Stimulated activated memory B cell treated with anti-CD40 and anti-IgM and Interleukin-4, amounts not matched to agents 10 μg/mL and 1 μg/mL and 100 μg/mL, for 72 hours (primary cell): ENCODE measurements around the gene IFNLR1.
"Not testable (repeated sequence)": the region's sequence is repeated elsewhere in the genome, so short reads cannot be mapped to it uniquely, and the experiment has no call there.

Experiments used
- ATAC-seq: fragments of 150-1000 bp; cut with Tn5 transposase; 2 replicates; pipeline ENCODE4 v1.10.0; 2021
- H3K27ac Mint-ChIP-seq: one replicate; pipeline ENCODE4 v1.8.0; 2022; ENCODE audit warnings: mild to moderate bottlenecking, mixed read lengths
- H3K27me3 Mint-ChIP-seq: one replicate; pipeline ENCODE4 v1.8.0; 2022; ENCODE audit warnings: mixed read lengths
- H3K36me3 Mint-ChIP-seq: one replicate; pipeline ENCODE4 v1.8.0; 2022; ENCODE audit warnings: mixed read lengths
- H3K4me1 Mint-ChIP-seq: one replicate; pipeline ENCODE4 v1.8.0; 2022; ENCODE audit warnings: mixed read lengths
- H3K4me3 Mint-ChIP-seq: one replicate; pipeline ENCODE4 v1.8.0; 2022; ENCODE audit warnings: mild to moderate bottlenecking, moderate library complexity, mixed read lengths
- H3K9me3 Mint-ChIP-seq: one replicate; pipeline ENCODE4 v1.8.0; 2022; ENCODE audit warnings: mixed read lengths

IFNLR1 gene

GRCh38 chr1:24212376-24212775, 25.3 kb upstream of the IFNLR1 start:
- H3K4me3 Mint-ChIP-seq = no peak overlapping the region
- no peak for ATAC-seq
- no peaks in the 10 kb centered on the region for H3K36me3 Mint-ChIP-seq
- H3K9me3 Mint-ChIP-seq = peaks cover 11% of the 10 kb centered on the region
- peaks cover 25% of the 10 kb centered on the region for H3K27me3 Mint-ChIP-seq
- H3K4me1 Mint-ChIP-seq = no peaks in the 10 kb centered on the region
- H3K27ac Mint-ChIP-seq = no peak overlapping the region

GRCh38 chr1:24210195-24210627, 23.1 kb upstream of the IFNLR1 start:
- Mint-ChIP-seq H3K27me3 (peaks cover 7% of the 10 kb centered on the region), H3K36me3 (no peaks in the 10 kb centered on the region), H3K4me3 (no peak overlapping the region)

GRCh38 chr1:24209097-24209496, 22.0 kb upstream of the IFNLR1 start:
- peaks cover 5% of the 10 kb centered on the region for H3K4me1 Mint-ChIP-seq
- H3K27ac Mint-ChIP-seq = no peak overlapping the region
- no peak overlapping the region for H3K4me3 Mint-ChIP-seq
- no peaks in the 10 kb centered on the region for H3K27me3 Mint-ChIP-seq
- no peak for ATAC-seq
- H3K9me3 Mint-ChIP-seq = peaks cover 11% of the 10 kb centered on the region
- no peaks in the 10 kb centered on the region for H3K36me3 Mint-ChIP-seq

More at GRCh38 chr1:24210195-24210627, 23.1 kb upstream of the IFNLR1 start:
- H3K4me1 Mint-ChIP-seq = no peaks in the 10 kb centered on the region
- no peak for ATAC-seq
- H3K9me3 Mint-ChIP-seq = peaks cover 11% of the 10 kb centered on the region
- H3K27ac Mint-ChIP-seq = no peak overlapping the region

GRCh38 chr1:24207709-24208108, 20.6 kb upstream of the IFNLR1 start:
- Mint-ChIP-seq H3K27me3 (no peaks in the 10 kb centered on the region), H3K27ac (no peak overlapping the region), H3K4me3 (no peak overlapping the region), H3K36me3 (no peaks in the 10 kb centered on the region), H3K4me1 (peaks cover 19% of the 10 kb centered on the region), H3K9me3 (peaks cover 11% of the 10 kb centered on the region)
- ATAC-seq = no peak

GRCh38 chr1:24207395-24207687, 20.3 kb upstream of the IFNLR1 start:
- not testable (repeated sequence) for H3K27me3 Mint-ChIP-seq, H3K4me3 Mint-ChIP-seq, H3K36me3 Mint-ChIP-seq, H3K27ac Mint-ChIP-seq, H3K9me3 Mint-ChIP-seq, ATAC-seq
- peaks cover 22% of the 10 kb centered on the region for H3K4me1 Mint-ChIP-seq

- H3K27ac Mint-ChIP-seq = no peak overlapping the region
- H3K36me3 Mint-ChIP-seq = no peaks in the 10 kb centered on the region
Observed at GRCh38 chr1:24206516-24207394, 19.7 kb upstream of the IFNLR1 start.

GRCh38 chr1:24206083-24206464, 19.0 kb upstream of the IFNLR1 start:
- Mint-ChIP-seq H3K4me3 (no peak overlapping the region), H3K36me3 (no peaks in the 10 kb centered on the region), H3K4me1 (peaks cover 29% of the 10 kb centered on the region), H3K27me3 (no peaks in the 10 kb centered on the region), H3K9me3 (no peaks in the 10 kb centered on the region), H3K27ac (no peak overlapping the region)
- ATAC-seq = no peak

More at GRCh38 chr1:24206516-24207394, 19.7 kb upstream of the IFNLR1 start:
- no peak for ATAC-seq
- Mint-ChIP-seq H3K9me3 (peaks cover 2% of the 10 kb centered on the region), H3K4me3 (no peak overlapping the region), H3K27me3 (no peaks in the 10 kb centered on the region), H3K4me1 (peaks cover 28% of the 10 kb centered on the region)

GRCh38 chr1:24205345-24206082, 18.4 kb upstream of the IFNLR1 start:
- H3K27ac Mint-ChIP-seq = no peak overlapping the region
- H3K27me3 Mint-ChIP-seq = no peaks in the 10 kb centered on the region
- no peaks in the 10 kb centered on the region for H3K36me3 Mint-ChIP-seq
- no peak overlapping the region for H3K4me3 Mint-ChIP-seq
- H3K9me3 Mint-ChIP-seq = no peaks in the 10 kb centered on the region
- H3K4me1 Mint-ChIP-seq = peaks cover 29% of the 10 kb centered on the region
- no peak for ATAC-seq

- H3K36me3 Mint-ChIP-seq = no peaks in the 10 kb centered on the region
- H3K27ac Mint-ChIP-seq = peak overlapping the region; percentile 51
- no peak overlapping the region for H3K4me3 Mint-ChIP-seq
- peaks cover 35% of the 10 kb centered on the region for H3K4me1 Mint-ChIP-seq
- H3K27me3 Mint-ChIP-seq = no peaks in the 10 kb centered on the region
- ATAC-seq = no peak
- H3K9me3 Mint-ChIP-seq = no peaks in the 10 kb centered on the region
Observed at GRCh38 chr1:24204116-24204515, 17.0 kb upstream of the IFNLR1 start.

- H3K36me3 Mint-ChIP-seq = no peaks in the 10 kb centered on the region
Observed at GRCh38 chr1:24203404-24203803, 16.3 kb upstream of the IFNLR1 start.

GRCh38 chr1:24202987-24203386, 15.9 kb upstream of the IFNLR1 start:
- peak overlapping the region; percentile 3 for H3K4me3 Mint-ChIP-seq
- ATAC-seq = peak; percentile 2
- no peak overlapping the region for H3K27ac Mint-ChIP-seq
- H3K27me3 Mint-ChIP-seq = no peaks in the 10 kb centered on the region
- H3K9me3 Mint-ChIP-seq = no peaks in the 10 kb centered on the region
- H3K4me1 Mint-ChIP-seq = peaks cover 36% of the 10 kb centered on the region
- H3K36me3 Mint-ChIP-seq = no peaks in the 10 kb centered on the region

More at GRCh38 chr1:24203404-24203803, 16.3 kb upstream of the IFNLR1 start:
- peak overlapping the region; percentile 3 for H3K4me3 Mint-ChIP-seq
- H3K27ac Mint-ChIP-seq = peak overlapping the region; percentile 51
- no peaks in the 10 kb centered on the region for H3K27me3 Mint-ChIP-seq
- ATAC-seq = peak; percentile 85
- no peaks in the 10 kb centered on the region for H3K9me3 Mint-ChIP-seq
- H3K4me1 Mint-ChIP-seq = peaks cover 36% of the 10 kb centered on the region

- no peak for ATAC-seq
- H3K4me3 Mint-ChIP-seq = no peak overlapping the region
- H3K27me3 Mint-ChIP-seq = no peaks in the 10 kb centered on the region
- H3K27ac Mint-ChIP-seq = no peak overlapping the region
- H3K9me3 Mint-ChIP-seq = no peaks in the 10 kb centered on the region
- H3K4me1 Mint-ChIP-seq = peaks cover 36% of the 10 kb centered on the region
- H3K36me3 Mint-ChIP-seq = no peaks in the 10 kb centered on the region
Observed at GRCh38 chr1:24202556-24202955, 15.5 kb upstream of the IFNLR1 start.

- H3K4me1 Mint-ChIP-seq = peaks cover 36% of the 10 kb centered on the region
- ATAC-seq = no peak
- no peaks in the 10 kb centered on the region for H3K9me3 Mint-ChIP-seq
- H3K27ac Mint-ChIP-seq = no peak overlapping the region
- H3K4me3 Mint-ChIP-seq = no peak overlapping the region
- no peaks in the 10 kb centered on the region for H3K36me3 Mint-ChIP-seq
- no peaks in the 10 kb centered on the region for H3K27me3 Mint-ChIP-seq
Observed at GRCh38 chr1:24201941-24202440, 14.9 kb upstream of the IFNLR1 start.

GRCh38 chr1:24199291-24199900, 12.3 kb upstream of the IFNLR1 start:
- Mint-ChIP-seq H3K27ac (peak overlapping the region; percentile 57), H3K4me3 (peak overlapping the region; percentile 50), H3K9me3 (no peaks in the 10 kb centered on the region), H3K36me3 (no peaks in the 10 kb centered on the region), H3K27me3 (no peaks in the 10 kb centered on the region), H3K4me1 (peaks cover 50% of the 10 kb centered on the region)
- peak; percentile 77 for ATAC-seq

- Mint-ChIP-seq H3K27ac (no peak overlapping the region), H3K36me3 (no peaks in the 10 kb centered on the region), H3K27me3 (no peaks in the 10 kb centered on the region), H3K4me3 (no peak overlapping the region), H3K4me1 (peaks cover 43% of the 10 kb centered on the region), H3K9me3 (no peaks in the 10 kb centered on the region)
- no peak for ATAC-seq
Observed at GRCh38 chr1:24198766-24199165, 11.7 kb upstream of the IFNLR1 start.
